AML-193 (cell line): ENCODE measurements around the gene TCFL5.

Experiments used
- DNase-seq, 2 experiments: peaks; one replicate each; lab custom pipeline; 2025; lab: John Stamatoyannopoulos, UW

TCFL5 gene

DNA sequence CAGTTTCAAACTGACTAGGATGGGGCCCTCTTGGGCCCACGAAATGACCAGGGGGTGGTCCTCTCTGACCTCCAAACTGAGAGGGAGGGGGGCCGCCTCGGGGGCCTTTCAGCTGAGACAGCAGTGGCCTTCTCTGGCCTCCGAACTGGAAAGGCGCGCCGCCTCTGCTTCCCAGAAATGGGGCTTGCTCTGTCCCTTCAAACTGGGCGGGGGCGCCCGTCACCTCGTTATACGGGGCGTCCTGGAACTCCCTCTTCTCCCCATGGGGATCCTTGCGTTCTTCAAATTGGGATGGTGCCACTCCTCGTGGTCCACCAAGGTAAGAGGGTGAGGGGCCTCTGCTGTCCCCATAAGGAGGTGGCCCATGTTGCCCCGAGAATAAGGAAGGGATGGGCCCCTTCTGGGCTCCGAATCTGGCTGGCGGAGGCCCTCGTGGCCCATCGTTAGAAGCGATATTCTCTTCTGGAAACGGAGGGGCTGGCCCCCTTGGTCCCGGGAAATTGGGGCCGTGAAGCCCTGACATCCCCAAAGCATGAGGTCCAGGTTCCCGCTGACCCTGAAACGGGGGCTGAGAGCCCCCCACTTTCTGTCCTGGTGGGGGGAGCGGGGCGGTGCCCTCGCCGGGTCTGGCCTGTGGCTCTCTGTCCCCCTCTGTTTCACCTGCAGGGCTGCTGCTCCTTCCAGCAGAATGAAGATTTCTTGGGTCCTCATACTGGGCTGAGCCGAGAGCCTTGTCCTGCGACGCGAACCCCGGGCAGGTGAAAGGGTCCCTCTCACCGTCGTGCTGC lies 18.7 kb upstream of the TCFL5 start:
- DNase-seq: no peak

DNA sequence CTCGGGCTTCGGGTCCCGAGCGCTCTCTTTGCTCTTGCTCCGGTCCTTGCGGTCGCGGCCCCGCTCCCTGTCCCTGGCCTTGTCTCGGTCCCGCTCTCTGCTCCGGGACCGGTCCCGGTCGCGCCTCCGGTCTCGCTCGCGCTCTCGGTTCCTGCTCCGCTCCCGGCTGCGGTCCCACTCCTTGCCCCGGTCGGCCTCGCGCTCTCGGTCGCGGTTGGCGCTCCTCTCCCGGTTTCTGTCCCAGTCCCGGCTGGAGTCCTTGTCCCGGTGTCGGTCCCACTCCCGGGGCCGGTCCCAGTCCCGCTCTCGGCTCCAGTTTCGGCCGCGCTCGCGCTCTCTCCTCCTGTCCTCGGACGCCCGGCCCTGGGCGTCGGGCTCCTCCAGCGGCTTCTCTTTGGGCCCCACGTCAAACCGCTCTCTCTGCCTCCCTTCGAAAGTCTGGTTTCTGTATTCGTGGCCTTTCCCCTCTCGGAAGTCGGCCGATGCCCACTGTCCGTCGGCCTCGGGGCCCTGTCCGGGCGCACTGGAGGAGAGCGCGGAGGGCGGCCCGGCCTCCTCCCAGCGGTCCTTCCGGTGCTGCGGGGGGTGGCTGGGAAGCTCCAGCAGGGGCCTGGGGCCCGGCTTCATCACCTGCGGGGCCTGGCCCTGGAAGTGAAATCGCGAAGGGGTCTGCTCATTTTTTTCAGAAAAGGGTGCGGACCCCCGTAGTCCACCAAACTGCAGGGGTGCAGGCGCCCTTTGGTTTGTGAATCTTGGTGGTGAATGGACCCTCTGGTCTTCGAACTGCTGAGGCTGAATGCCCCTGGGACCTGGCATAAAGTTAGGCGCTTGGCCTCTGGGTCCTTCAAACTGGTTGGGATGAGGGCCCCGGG lies 17.9 kb upstream of the TCFL5 start:
- no peak for DNase-seq

DNA sequence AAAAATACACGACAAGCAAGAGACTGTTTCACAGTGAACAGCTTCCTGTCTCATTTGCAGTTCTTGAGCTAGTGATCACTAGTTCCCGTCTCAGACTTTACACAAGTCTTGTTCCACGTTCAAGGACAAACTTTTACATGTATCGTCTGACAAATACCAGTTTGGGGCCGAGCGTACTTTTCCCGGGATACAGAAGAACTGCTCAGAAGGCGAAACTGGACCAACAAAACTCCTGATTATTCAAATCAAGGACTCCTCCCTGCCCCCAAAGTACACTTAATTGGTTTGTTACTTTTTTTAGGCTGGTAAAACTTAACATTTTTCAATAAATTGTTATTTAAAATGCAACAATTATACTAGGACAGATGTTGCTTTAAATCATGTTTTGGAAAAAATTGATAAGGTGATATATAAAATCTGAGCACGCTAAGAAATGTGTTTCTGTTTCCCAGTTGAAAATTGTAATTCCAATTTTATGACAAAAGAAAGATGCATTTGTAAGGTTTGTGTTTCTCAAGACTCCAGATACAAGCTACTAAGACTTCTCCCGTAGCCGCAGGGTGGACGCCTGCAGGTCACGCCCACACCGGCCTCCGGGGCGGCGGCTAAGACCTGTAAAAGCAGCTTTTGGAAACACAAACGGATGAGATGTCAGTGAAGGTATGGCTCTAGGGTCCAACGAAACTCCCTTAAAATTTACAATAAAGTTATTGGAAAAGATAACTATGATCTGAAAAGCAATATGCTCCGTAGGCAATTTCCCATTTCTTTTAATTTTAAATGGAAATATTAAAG lies 16.8 kb upstream of the TCFL5 start:
- DNase-seq: no peak

DNA sequence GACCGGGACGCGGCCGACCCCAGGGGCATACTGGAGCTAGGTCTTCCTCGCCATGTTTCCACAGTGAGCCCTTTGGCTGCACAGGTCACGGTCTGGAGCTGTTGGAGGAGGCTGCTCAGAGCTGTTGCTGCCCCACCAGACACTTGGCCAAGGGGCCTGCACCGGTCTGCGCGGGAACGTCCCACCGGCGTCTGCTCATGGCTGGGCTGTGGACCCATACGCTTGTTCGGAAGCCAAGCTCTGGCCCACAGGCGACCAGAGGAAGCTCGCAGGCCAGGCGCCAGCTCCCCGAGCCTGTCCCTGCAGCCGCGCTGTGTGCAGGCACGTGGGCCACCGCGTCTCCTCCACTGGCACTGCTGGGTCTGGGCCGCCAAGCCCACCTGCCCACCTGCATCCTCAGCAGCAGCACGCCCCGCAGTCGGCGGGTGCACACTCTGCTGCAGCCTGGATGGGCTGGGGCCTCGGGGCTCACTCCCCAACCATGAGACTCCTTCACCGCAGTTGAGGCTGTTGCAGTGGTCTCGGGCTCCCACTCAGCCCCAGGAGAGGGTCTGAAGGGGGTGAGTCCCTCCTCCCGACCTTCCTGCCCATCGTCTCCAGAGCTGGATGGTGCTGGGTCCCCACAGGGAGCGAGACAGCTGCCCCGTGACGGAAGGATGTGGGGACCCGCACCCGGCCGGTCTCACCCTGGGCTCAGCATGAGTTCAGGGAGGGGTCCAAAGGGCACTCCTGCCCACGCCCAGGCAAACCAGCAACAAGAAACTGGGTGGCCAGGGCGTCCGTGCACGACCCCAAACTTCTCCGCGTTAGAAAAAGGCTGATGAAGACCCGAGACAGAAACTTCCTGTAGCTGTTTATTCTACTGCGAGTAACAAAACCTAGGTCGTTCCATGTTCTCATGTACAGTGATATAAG lies 15.5 kb upstream of the TCFL5 start:
- DNase-seq: no peak

DNA sequence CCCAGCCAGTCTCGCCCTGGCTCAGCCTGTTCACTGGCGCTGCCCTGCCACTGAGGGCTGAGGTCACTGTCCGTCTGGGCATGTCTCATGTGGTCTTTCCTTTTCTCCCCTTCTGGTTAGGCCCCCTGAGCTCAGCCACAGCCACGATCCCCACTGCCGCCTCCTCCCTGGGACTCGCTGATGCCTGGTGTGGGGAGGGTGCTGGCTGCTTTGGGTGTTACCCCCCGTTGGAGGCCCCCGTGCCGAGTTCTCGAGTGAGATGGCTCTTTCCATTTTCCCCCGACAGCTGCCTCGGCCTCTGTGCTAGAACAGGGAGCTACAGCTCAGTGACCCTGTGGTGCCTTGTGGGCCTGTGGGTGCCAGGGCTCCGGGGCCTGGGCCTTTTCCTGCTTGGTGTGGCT lies 14.9 kb upstream of the TCFL5 start:
- no peak for DNase-seq

DNA sequence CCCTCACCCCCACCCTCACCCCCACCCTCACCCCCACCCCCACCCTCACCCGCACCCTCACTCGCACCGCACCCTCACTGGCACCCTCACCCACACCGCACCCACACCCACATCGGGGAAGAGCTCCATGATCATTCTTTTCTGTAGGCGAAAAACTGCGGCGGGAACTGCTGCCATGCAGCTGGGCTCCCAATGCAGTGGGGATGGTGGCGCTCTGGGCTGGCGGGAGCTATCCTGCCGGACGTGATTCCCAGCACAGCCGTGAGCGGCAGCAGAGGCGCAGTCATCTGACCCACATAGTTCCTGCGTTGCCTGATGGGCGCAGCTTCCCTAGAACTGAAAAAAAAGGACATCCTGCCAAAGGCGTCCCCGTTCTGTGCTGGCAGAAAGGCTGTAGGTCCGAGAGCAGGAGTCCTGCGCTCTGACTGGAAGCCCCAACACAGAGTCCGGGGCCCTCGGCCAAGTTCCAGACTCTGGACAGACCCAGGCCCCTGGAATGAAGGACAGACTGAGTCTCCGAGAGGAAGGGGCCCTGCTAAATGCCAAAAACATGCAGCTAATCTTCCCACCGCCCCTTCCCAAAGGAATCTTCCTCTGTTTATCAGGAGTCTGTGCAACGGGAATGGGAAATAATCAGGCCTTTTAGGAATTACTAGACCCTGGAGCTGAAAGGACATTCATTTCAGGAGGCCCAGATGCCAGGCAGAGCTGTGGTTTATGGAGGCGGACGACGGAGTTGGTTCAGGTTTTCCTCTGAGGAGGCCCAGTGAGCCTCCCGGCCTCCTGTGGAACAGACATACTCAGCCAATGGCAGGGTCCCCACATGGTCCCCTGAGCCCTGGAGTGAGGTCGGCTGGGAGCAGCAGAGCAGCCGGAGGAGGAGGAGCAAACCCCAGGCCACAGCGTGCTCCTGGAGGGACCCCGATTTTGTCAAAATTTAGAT lies 14.1 kb upstream of the TCFL5 start:
- DNase-seq: no peak

DNA sequence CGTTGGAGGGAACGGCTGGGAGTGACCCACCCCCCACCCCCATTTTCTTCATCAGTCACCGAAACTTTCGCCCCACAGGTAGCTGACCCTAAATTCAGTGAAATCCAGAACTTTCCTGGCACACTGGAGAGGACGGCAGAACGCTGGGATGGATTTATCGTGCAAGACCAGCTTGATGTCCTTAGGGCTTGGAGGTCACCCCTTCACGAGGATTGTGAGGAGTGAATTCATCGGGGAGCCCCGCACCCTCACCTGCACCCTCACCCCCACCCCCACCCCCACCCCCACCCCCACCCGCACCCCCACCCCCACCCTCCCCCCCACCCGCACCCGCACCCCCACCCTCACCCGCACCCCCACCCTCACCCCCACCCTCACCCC lies 13.3 kb upstream of the TCFL5 start:
- DNase-seq: no peak

DNA sequence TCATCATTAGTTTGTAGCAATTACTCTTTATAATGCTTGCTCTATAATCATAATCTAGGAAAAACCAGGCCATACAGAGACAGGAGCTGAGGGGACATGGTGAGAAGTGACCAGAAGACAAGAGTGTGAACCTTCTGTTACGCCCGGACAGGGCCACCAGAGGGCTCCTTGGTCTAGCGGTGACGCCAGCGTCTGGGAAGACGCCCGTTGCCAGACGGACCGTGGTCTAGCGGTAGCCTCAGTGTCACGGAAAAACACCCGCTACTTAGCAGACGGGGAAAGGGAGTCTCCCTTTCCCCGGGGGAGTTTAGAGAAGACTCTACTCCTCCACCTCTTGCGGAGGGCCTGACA lies 12.0 kb upstream of the TCFL5 start:
- DNase-seq: peak; percentile 4 to 21

DNA sequence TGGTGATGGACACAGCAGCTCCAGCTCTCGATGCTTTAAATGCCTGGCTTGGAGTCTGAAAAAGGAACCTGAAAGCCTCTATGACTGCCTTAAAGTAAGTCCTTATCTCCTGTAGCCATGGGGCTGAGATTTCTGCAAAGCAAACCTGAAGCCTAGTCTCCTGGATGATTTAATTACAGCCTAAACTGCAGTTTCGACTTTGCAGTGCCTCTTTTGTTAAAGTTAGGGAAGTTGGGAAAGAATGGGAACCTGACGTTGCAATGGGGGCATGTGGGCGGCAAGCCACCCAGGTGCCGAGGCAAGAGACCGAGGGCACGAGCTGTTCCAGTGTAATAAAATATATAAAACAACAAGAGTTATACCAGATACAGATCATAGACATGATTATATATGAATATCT lies 11.7 kb upstream of the TCFL5 start:
- no peak for DNase-seq

DNA sequence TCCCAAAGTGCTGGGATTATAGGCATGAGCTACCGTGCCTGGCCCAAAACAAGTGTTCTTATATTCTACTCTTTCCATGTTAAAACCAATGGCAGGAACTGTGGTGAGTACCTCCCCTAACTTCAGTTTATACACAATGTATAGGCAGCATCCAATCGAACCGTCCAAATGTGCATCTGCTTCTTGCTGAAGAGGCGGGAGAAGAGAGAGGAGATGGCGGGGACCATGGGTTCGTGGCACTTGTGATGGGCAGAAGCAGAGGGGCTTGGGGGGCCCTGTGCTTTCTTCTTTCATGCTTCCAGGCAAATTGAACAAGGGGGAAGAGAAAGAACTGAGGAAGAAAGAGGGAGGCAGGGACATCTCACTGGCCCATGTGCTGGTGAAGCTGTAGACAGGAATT lies 11.2 kb upstream of the TCFL5 start:
- DNase-seq: no peak

DNA sequence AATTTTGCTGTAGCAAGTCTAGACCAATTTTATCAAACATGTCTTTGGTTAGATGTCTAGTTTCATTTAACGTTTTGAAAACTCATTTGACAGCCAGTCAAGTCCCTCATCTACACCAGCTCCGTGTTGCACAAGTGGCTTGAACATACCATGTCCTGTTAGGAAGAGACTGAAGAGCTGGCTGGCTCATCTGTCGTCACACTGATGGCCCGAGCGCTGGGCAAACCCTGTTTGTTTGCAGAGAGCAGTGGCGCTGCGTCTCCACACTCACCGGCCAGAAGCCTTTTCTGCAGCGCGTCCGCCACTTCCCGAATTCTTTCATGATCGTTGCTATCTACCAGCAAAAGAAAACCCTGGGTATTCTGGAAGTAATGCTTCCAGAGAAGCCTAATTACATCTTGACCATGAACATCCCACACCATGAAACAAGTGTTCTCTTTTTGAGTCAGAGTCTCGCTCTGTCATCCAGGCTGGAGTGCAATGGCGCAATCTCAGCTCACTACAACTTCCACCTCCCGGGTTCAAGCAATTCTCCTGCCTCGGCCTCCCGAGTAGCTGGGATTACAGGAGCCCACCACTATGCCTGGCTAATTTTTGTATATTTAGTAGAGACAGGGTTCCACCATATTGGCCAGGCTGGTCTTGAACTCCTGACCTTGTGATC lies 10.7 kb upstream of the TCFL5 start:
- DNase-seq: no peak

- DNase-seq: no peak
Measured at GRCh38 chr20:62864207-62864606, 2.6 kb upstream of the TCFL5 start.

GRCh38 chr20:62860924-62861691 lies 514 bp downstream of the TCFL5 start:
- DNase-seq: no peak

GRCh38 chr20:62860391-62860923 lies 1.2 kb downstream of the TCFL5 start:
- peak in 1 of 2 experiments; percentile 11 for DNase-seq

GRCh38 chr20:62859721-62860120 lies 1.9 kb downstream of the TCFL5 start:
- no peak for DNase-seq

- no peak for DNase-seq
Measured at GRCh38 chr20:62858058-62858830, 3.4 kb downstream of the TCFL5 start.

- no peak for DNase-seq
Measured at GRCh38 chr20:62856931-62857619, 4.5 kb downstream of the TCFL5 start.
